GM19468 (cell line): ENCODE data around the gene TRAF2.
"Not testable (repeated sequence)": the region's sequence is repeated elsewhere in the genome, so short reads cannot be mapped to it uniquely, and the experiment has no call there.

ENCODE experiments used
- ATAC-seq: cut with Tn5 transposase; IDR thresholded peaks from one replicate; pipeline ENCODE4 v1.9.1; 2021; ENCODE audit warnings: mild to moderate bottlenecking, moderate library complexity, moderate number of reproducible peaks; ENCODE audit not compliant: unreplicated experiment; ENCODE audit errors: extremely low read depth

The TRAF2 gene

DNA sequence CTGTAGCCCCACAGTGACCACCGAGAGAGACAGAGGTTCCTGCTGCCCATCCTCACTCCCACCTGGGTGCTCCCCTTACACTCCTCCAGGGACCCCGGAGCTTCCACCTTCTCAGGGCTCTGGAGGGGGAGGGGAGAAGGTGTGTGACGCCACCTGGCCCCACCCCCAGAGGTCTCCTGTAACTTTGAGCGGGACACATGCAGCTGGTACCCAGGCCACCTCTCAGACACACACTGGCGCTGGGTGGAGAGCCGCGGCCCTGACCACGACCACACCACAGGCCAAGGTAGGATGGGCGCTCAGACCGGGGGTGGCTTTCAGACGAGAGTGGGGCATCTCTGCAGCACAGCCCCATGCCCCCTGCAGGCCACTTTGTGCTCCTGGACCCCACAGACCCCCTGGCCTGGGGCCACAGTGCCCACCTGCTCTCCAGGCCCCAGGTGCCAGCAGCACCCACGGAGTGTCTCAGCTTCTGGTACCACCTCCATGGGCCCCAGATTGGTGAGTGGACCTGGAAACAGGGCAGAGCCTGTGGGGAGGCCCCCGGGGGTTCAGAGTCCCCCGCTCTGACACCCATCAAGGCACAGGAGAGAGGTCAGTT is 29.7 kb upstream of the TRAF2 start:
- no peak for ATAC-seq

DNA sequence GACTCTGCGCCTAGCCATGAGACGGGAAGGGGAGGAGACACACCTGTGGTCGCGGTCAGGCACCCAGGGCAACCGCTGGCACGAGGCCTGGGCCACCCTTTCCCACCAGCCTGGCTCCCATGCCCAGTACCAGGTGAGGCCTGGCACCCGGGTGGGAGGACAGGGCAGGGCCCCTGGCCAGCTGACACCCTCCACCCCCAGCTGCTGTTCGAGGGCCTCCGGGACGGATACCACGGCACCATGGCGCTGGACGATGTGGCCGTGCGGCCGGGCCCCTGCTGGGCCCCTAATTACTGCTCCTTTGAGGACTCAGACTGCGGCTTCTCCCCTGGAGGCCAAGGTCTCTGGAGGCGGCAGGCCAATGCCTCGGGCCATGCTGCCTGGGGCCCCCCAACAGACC is 29.1 kb upstream of the TRAF2 start:
- no peak for ATAC-seq

DNA sequence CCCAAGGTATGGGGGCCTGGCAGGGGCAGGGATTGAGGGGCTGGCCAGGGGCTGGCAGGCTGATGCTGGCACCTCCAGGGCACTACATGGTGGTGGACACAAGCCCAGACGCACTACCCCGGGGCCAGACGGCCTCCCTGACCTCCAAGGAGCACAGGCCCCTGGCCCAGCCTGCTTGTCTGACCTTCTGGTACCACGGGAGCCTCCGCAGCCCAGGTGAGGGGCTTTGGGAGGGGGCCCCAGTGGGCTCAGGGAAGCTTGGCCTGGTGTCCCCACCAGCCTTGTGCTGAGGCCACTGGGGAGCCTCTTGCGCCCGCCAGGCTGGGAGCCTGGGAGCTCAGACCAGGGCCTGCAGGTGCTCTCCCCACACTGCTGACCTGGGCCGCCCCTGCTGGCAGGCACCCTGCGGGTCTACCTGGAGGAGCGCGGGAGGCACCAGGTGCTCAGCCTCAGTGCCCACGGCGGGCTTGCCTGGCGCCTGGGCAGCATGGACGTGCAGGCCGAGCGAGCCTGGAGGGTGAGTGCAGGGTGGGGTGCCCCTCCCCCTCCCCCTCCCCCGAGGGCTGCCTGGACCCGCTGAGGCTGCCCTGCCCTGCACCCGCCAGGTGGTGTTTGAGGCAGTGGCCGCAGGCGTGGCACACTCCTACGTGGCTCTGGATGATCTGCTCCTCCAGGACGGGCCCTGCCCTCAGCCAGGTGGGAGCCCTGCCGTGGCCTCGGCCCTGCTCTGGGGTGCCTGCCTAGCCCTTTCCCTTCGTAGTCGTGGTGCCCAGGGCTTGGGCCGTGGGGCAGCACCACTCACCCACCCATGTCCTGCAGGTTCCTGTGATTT is 28.5 kb upstream of the TRAF2 start:
- no peak for ATAC-seq

DNA sequence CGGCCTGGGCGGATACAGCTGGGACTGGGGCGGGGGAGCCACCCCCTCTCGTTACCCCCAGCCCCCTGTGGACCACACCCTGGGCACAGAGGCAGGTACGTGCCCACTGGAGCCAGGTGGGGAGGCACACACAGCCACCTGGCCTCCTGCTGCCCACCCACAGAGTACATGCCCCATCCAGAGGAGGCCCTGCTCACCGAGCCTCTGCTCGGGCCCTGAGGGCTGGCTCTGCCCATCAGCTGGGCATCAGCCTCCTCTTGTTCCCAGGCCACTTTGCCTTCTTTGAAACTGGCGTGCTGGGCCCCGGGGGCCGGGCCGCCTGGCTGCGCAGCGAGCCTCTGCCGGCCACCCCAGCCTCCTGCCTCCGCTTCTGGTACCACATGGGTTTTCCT is 27.9 kb upstream of the TRAF2 start:
- ATAC-seq = no peak

DNA sequence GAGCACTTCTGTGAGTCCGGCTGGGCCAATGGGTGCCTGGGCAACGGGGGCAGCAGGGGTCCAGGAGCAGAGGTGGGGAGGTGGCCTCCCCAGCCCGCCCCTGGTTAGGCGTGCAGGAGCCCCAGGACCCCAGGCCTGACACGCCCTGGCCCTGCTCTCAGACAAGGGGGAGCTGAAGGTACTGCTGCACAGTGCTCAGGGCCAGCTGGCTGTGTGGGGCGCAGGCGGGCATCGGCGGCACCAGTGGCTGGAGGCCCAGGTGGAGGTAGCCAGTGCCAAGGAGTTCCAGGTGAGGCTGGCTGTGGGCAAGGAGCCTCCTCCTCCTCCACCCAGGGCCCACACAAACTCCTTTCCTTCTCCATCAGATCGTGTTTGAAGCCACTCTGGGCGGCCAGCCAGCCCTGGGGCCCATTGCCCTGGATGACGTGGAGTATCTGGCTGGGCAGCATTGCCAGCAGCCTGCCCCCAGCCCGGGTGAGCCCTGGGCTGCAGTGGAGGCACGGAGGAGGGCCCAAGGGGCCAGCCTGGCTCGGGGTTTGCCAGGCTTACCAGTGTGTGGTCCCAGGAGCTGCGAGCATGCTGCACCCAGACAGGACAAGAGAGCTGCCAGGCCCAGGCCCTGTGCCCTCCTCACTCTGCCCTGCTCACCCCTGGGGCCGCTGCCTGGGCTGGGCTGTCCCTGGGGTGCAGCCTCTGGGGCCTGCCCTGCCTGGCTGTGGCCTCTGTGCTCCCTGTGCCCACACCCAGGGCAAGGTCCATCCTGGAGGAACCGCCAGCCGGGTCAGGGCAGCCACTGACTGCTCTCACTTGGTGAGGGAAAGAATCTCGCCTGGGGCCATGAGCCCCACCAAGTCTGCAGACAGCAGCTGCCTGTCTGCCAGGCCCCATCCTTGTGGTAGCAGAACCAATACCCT is 27.2 kb upstream of the TRAF2 start:
- no peak for ATAC-seq

DNA sequence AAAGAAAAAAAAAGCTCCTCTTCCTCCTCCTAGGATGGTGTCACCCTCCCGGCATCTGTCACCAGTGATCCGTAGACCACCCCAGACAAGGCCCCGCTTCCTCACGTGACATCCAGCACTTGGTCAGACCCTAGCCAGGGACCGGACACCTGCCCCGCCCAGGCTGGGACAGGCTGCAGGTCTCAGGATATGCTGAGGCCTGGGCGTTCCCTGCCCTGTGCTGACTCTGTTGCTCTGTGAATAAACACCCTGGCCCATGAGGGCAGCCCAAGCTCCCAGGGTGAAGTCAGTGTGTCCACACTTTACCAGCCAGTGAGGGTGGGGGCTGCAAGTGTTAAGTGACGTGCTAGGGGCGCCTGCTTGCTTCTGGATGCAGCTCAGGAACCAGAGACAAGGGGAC is 25.8 kb upstream of the TRAF2 start:
- ATAC-seq = no peak

DNA sequence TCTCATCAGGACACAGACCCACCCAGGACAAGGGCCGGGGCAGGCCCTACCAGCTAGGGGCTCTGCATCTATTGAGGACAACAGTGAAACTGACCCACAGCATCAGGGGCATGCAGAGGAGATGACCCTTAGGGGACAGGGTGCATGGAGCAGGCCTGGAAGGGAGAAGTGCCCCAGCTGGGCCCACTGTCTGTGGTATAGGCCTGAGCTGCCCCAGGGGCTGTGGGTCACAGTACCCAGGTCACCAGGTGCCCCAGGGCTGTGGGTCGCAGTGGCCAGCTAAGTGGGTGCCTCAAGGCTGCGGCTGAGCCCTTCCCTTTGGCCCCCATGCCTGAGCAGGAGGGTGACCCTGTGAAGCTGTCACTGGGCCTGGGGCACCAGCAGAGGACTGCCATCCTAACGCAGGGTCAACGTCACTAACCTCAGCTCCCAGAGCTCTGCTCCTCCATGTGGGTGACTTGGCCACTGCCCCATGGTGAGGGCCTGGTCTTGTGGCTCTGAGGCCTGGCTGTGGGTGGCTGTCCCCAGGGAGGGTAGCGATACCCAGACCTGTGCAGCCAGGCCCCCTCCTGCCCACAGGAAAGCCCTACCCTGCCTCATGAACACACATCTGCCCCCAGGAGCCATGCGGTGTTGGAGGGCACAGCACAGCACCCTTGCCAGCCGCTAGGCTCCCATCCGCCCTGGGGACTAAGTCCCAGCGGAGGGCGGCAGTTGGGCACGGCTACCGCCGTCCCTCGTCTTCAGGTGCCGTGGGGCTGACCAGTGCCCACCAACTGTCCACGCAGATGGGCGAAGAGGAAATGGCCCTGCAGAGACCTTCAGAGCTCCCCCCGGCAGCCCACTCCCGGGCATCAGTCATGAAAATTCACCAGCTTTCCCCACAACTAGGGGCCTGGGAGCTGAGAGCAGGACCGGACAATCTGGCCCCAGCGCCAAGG is 25.1 kb upstream of the TRAF2 start:
- no peak for ATAC-seq

DNA sequence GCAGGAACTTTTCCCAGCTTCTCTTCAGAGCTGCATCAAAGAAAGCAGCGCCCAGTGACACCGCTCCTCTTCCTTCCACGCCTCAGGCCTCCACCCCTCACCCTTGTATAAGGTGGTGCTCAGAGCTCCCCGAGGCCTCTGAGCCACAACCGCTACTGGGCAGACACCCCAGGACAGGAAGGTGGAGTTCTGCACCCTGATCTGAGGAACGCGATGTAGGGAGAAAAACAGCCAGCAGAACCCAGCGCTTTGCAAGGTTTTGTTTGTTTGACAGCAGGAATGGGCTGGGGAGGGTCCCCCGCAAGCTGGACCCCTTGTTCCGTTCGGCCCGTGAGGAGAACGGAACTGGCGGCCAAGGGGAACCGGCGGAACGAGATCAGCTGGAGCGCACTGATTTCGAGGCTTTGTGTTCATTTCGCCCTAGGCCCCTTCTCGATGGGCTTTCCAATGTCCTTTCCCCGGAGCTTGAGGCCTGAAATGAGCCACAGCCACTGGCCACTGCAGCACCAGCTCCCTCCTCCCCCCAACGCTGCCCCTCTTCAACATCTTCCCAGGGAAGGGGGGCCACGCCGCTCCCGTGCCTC is 24.4 kb upstream of the TRAF2 start:
- ATAC-seq = no peak

DNA sequence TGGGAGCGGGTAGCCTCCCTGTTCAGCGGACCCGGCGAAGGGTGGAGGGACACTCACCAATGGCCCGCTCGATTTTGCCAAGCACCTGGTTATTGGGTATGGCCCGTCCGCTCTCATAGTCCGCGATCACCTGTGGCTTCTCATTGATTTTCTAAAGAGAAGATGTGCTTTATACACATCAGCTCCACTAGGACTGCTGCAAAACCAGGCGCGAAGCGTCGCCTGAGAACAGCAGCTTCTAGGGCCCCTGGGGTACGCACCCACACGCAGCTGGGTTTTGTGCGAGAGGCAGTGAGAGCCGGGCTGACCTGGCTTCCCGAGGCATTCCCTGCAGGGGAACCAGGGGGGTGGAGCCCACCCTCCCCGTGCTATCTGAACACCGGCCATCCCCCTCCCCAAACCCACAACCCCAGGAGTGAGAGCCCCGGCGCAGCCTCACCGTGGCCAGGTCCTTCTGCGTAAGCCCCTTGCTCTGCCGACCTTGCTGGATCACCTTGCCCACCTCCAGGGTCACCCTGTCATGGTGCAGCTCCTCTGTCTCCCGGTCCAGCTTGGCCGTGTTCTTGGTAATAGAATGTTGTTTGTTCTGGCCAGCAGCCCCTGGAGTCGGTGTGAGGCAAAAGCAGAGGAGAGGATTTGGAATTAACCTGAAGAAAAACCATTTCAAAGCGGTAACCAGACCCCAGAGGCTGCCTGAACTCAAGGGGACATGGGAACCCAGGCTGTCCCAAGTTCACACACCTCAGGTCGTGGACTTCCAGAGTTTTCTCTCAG is 23.3 kb upstream of the TRAF2 start:
- ATAC-seq = no peak

DNA sequence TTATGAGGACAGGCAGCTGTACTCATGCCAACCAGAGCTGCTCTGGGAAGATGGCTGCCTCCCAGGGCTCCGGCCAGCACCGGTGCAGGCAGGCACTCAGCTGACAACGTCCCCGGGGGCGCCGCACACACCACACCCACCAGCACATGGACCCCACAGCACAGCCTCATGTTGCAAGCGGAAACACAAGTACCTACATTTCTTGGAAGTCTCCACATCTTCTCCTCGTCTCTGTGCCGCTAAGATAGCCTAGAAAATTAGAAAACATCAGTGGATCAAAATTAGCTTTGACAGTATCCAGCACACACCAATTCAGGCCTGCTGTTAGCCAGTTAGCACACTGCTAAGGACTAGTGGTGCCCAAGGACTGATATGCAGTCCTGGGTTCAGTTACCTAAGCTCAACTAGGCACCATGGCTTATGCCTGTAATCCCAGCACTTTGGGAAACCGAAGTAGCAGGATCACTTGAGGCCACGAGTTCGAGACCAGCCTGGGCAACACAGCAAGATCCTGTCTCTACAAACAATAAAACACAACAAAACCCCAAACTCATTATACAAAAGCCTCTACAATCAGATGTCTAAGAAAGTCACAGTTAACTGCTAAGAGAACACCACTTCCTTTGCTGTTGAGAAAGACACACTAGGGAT is 22.6 kb upstream of the TRAF2 start:
- no peak for ATAC-seq

DNA sequence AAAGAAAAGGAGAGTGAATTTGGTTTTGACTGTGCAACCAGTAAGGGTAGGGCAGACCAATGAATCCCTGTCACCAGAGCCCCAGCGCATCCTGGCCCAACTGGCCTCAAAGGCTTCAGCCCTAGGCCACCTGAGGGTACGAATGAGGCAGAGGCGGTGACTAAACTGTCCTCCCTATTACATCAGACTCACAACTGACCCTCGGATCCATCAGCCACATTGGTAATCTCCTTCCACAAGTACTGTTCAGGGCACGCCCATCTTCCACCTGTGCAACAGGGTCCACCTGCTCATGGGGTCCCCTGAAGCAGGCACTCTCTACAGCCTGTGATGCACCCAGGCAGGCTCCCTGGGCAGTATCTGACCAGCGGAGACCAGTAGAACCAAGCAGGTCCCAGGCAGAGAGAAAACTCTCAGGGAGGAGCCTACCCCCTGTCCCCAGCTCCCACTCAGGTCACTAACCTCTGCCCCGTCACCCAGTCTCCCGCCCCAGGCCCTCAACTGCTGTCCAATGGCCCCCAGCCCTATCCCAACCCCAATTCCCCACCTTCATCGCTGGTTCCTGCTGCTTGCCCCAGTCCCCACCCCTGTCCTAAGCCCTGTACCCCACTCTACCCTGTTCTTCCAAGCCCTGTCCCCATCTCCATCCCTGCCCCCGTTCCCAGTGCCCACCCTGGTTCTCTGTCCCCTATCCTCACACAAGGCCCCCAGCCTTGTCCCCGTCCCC is 21.1 kb upstream of the TRAF2 start:
- ATAC-seq = no peak

DNA sequence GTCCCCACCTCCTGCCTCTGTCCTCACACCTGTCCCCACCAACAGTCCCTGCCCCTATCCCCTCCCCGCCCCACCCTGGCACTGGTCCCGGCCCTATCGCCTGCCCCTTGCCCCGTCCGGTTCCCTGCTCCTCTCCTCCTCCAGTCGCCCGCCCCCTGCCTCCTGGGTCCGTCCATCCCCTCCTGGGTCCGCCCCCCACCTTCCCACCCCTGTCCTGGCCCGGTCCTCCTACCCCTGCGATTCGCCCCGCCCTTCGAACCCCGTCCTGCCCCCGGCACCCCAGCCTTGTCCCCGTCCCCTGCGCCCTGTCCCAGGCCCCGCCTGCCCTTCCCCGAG is 20.6 kb upstream of the TRAF2 start:
- ATAC-seq = no peak

DNA sequence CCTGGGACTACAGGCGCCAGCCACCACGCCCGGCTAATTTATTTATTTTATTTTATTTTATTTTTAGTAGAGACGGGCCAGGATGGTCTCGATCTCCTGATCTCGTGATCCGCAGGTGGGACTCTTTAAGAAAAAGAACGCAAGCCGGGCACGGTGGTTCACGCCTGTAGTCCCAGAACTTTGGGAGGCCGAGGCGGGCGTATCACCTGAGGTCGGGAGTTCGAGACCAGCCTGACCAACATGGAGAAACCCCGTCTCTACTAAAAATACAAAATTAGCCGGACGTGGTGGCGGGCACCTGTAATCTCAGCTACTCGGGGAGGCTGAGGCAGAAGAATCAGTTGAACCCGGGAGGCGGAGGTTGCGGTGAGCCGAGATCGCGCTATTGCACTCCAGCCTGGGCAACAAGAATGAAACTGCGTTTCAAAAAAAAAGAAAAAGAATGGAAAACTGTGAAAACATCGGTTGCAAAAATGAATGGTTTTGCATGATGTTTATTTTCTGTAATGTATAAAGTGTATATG is 19.4 kb upstream of the TRAF2 start:
- not testable (repeated sequence) for ATAC-seq

DNA sequence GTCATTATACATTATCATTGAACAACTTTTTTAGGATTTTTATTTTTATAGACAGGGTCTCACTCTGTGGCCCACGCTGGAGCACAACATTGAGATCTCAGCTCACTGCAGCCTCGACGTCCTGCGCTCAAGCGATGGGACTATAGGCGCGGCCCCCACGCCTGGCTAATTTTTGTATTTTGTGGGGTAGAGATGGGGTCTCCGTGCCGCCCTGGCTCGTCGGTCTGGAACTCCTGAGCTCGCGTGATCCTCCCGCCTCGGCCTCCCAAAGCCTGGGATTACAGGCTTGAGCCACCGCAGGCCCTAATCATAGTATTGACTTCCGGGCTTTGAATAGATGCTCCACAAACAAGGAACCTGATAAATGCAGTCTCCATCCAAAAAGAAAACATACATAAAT is 18.8 kb upstream of the TRAF2 start:
- ATAC-seq = no peak

DNA sequence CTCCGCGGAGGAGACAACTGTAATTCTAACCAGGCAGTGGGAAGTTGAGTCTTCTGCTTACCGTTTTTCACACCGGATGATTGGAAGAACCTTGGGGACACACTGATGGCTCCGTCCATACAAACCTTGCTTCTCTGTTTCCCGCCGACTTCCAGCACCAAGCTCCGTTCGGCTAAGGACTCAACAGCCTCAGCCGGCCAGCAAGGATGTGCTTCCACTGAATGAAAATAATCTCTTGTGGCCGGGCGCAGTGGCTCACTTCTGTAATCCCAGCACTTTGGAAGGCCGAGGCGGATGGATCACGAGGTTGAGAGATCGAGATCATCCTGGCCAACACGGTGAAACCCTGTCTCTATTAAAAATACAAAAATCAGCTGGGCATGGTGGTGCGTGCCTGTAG is 18.4 kb upstream of the TRAF2 start:
- no peak for ATAC-seq

DNA sequence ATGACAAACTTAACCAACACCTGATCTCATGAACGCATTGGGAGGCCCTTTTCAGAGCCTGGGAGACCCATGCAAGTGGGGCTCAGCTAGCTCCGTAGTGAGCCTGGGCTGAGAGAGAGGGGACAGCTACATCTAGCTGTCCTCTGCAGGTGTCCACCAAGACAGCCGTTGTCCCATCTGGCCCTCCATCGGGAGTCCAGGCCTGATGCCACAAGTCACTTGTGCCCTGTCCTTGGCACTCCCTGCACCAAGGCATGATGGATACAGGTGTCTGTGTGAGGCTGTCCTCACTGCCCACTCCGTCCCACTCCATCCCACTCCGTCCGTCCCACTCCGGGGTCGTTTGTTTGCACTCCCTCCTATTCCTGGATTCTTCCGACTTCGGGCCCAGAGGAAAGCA is 17.7 kb upstream of the TRAF2 start:
- ATAC-seq = no peak

DNA sequence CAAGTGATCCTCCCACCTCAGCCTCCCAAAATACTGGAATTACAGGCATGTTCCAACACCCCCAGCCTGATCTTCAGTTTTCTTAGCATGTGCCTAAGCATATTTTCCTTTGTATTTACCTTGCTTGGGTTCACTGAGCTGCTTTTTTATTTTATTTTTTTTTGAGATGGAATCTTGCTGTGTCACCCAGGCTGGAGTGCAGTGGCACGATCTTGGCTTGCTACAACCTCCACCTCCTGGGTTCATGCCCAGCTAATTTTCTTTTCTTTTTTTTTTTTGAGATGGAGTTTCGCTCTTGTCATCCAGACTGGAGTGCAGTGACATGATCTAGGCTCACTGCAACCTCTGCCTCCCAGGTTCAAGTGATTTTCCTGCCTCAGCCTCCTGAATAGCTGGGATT is 16.7 kb upstream of the TRAF2 start:
- not testable (repeated sequence) for ATAC-seq

DNA sequence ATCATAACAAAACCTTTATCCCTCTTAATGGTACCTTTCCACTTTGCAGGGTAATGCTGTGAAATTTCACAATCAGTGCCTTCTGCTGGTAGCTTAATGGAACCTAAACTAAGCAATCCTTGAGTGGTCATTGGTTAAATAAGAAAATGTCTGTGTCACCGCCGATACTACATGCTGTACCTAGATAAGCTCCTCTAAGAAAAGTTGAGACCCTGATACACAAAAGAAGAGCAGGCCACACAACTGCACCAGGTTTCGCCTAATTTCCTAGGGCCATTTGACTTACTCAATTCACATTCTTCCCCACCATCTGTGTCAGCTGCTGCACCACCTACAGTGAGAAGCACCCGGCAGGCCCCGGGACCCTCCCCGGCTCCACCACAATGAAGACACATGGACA is 11.2 kb upstream of the TRAF2 start:
- no peak for ATAC-seq
